GM18907 (cell line): Measurements from ENCODE around the gene UNC5C.

Experiments used
- ATAC-seq: cut with Tn5 transposase; IDR thresholded peaks from one replicate; pipeline ENCODE4 v1.9.1; 2021; ENCODE audit warnings: mild to moderate bottlenecking, moderate library complexity; ENCODE audit not compliant: unreplicated experiment

Gene UNC5C

DNA sequence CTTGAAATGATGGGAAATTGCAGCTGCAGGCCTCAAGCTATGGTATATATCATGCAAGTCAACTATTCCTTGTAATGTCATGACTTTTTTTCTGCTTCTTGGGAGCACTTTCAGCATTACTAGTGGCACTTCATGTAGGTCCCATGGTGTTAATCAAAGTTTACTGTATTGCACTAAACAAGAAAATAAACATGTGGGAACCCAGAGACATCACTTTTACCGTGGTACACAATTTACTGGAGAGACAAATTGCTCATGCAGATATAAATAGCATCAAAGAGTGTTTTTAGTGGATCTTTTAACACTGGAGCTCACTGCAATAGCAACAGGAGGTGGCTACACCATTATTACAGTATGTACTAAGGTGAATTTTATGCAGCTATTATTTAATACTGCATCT, 79.2 kb downstream of the UNC5C start:
- no peak for ATAC-seq

DNA sequence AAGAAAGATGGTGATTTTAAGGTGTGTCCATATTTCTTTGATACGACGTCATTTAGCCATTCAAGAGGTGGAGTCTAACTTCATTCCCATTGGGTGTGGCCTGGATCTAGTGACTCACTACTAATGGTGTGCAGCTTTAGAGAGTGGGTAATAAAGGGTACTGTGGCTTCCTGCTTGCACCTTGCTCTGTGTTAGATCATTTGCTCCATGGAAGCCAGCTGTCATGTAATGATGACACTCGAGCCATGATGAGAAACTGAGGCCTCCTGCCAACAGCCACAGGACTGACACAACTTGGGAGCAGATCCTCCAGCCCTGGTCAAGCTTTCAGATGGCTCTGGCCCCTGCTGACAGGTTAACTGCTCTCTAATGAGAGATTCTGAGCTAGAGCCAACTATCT, 82.0 kb downstream of the UNC5C start:
- no peak for ATAC-seq

DNA sequence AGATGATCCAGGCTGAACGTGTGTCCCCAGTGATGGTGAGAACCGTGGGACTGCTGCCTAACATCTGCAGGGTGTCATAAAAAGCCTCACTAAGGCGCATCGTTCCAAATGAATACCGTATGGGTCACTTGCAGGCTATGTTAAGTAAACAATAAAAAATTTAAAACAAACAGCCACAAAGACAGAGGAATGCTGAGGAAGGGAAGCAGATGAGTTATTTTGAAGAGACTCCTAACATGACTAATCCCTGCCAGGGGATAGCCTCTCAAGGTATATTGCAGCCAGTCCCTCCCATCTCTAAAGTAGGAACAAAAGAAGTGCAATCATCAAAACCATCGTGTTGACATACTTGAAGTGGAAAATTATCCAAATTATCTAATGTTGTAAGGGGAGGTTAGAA, 83.8 kb downstream of the UNC5C start:
- ATAC-seq = no peak

DNA sequence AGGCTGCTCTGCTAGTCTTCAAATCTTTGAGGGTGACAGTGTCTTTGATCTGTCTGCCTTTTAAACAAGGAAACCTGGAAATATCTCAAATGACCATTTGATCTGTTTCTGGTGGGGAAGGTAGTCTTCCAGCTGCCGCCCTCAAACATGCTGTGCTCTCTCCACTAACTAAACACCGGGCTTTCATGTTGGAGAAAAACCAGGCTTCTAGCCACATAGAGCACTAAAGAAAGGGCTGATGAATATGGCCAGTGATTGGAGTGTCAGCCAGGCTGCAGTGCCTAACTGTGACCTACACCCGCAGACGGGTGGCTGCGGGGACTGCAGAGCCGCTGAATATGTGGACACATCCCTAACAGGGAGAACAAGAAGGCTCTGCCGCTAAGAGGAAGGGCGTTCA, 85.9 kb downstream of the UNC5C start:
- ATAC-seq = no peak

DNA sequence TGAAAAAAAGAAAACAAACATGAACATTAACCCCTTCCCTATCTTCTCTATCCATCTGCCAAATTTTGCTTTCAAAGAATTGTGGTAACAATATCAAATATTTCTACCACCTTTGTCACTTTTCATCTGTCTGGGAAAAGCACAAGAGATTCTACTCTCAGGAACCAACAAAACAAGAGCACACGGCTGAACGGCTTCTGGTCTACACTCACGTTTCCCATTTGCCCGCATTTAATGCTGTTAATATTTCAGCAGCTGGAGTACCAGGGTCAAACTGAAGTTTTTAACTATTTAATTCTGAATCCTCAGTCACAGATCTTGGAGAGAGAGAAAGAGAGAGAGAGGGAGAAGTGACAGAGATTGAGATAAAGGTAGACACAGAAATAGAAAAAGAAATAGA, 91.4 kb downstream of the UNC5C start:
- no peak for ATAC-seq

DNA sequence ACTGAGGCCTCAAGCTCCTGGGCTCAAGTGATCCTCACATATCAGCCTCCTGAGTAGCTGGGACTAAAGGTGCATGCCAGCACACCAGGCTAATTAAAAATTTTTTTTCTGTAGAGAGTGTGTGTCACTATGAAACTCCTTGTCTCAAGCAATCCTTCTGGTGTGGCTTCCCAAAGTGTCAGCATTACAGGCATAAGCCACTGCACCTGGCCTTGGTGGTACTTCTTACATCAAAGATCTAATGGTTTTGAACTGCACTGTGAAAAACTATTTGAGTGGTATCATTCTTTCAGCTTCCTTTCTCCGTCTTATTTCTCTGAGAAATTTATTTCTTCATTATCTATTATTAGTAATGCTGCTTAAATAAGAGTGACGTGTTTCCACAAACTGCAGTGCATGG, 98.5 kb downstream of the UNC5C start:
- ATAC-seq = no peak

DNA sequence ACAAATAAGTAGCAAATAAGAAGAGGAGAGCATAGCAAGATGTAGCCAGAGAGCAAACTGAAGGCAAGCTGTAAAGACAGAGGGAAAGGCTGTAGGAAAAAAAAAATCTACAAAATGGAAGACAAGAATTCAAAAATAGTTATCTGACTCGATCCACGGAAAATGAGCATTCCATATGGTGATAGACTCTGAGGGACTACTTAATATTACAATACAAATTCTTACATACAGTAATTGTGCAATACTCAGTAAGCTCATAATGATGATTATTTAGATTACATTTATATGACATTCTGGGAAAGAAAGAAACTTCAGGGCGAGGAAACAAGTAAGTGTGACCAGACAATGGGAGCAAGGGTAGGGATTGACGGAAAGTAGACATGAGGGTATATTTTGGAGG, 102.6 kb downstream of the UNC5C start:
- no peak for ATAC-seq

DNA sequence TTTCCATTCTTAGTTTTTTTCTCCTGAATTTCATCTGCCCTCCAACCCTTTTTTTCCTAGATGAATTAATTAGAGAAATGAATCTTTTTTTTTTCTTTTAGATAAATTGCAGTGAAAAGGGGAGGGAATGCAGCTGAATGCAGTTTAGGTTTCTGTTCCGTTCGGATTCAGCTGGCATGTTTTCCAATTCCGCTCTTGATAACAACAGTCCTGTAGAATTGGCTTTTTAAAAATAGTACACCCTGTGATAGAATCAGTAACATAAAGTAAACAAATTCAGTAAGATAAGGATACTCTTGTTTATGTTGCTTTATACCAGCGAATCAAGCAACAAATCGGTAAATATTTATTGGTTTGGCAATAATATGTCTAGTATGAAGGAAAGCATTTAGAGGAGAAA, 103.5 kb downstream of the UNC5C start:
- ATAC-seq = no peak

DNA sequence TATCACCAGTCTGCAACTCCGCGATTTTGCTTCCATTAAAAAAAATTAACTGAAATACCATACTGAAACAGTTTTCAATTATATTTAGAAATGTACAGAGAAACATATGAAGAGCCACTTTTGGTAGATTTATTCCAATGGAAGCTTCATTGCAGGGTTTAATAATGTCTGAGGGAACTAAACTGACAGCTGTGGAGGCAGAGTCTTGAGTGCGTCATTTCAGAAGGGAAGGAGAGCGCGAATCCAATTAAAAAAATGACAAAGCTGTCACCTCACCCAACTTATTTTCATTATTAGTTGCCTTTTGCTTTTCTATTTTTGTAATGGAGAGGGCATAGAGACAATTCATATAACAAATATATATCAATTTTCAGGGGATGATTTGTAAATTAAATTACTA, 104.0 kb downstream of the UNC5C start:
- no peak for ATAC-seq

DNA sequence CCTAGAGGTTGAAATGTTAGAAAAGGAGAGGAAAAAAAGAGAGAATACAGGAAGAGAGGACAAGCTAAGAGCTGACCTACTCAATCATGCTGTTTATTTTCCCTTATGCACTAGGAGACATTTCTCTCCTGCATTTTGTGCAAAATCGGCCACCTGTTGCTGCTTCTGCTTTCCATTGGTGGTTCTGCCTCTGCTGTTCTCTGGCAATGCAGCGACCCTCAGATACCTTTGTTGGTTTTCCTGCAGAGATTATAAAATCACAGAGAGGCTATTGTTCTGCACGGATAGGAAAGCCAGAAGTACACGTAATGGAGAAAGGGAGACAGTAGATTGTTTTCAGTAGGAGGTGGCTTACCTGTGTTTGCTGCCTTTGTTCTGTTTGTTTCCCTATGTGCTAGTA, 108.9 kb downstream of the UNC5C start:
- ATAC-seq = no peak

DNA sequence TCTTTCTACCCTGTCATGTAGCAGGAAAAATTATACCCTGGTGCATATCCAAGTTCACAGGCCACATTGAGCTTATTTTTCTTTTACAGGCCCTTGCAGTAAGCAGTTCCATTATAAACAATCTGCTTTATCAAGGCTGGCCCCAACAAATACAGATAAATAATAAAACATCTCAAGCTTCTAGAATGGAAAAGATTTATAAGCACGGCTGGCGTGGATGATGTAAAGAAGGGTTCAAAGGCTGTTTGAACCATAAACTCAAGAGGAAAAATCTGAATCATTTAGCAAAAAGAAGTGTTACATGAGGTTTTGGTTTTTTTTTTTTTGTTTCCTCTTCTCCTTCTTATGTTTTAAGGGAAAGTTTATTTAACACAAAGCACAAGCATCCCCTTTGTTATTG, 109.7 kb downstream of the UNC5C start:
- ATAC-seq = no peak

DNA sequence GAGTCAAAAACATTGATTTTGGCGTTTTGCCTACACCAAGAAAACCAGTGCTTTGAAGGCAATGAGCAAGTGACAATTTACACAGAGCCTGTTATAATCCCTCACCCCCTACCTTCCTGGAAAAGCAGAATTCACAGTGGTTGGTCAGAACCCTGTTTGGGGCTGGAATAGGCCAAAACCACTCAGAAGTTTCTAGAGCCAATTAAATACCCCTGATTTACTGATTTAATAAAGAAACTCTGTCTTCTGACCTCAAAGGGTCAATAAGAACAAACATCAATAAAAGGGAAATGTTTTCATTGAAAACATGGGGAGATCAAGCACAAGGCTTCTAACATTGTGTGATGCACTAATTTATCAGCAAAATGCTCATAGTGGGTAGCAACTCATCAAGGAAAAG, 116.3 kb downstream of the UNC5C start:
- ATAC-seq = no peak

DNA sequence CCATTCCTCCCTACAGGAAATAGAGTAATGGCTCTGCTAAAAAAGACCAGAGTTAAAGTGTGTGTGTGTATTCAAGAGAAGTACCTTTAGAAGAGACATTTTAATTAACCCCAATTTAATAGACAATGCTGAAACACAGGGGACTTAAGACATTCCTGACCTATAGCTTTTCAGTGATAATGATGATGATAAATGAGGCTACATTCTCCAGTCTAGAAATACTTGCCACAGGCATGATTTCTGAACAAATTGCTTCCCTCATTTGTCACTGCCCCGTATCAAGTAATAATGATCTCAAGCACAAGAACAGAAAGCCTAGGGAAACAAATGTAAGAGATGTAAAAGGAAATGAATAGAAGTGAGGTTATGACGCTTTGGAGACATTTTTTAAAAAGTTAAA, 117.1 kb downstream of the UNC5C start:
- ATAC-seq = no peak

DNA sequence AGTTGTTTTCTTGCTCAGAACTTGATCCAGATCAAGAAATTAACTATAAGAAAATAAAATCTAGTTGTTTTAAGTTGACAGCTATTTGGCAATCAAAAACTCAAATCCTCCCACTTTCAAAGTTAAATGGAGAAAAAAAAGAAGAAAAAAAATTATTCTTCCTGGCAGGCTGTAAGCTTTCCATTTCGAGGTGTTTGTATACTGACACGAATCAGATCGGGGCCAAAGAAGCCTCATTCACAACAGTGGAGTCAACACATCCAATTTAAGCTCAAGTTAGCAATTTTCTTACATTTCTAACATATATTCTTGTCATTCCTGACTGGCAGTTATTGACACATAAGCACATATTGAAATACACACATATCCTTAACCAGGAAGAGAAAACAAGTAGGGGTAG, 119.4 kb downstream of the UNC5C start:
- no peak for ATAC-seq

DNA sequence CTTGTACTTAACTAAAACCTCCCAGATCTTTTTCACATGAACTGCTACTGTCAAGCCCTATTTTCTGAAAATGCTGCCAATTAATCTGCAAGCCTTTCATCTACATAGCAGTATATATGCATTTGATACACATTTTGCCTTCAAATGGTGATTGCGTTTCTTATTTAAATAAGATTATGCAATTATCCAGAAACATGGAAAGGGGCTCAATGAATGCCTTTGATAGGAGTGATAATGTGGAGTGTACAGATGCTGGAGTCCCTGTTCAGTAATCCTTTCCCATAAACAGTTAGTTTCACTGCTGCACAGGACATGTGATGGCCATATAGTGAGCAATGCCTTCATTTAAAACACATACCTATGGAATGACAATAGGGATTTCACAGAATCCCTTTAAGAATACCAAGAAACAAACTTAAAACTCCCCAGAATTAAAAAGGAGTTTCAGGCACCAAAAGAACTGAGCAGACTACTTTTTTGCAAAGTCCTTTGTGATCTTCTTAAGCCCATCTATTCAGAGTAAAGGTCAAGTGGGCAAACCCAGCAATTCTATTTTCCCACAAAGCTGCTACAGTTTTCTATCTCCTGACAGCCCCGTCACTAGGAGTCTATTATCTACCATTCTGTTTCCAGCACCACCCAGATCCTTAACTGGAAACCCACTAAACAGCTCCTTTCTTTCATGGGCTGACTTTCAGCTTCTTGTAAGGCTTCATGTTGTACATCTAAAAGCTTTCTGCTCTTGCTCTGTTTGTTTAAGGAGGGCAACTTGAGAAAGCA, 120.3 kb downstream of the UNC5C start:
- no peak for ATAC-seq

DNA sequence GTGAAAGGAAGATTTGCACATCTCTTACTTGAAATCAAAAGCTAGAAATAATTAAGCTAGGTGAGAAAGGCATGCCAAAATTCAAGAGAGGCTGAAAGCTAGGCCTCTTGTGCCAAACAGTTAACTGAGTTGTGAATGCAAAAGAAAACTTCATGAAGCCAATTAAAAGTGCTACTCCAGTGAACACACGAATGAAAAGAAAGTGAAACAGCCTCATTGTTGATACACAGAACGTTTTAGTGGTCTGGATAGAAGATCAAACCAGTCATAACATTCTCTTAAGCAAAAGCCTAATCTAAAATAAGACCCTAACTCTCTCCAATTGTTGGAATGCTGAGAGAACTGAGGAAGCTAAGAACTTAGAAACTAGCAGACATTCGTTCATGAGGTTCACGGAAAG, 122.3 kb downstream of the UNC5C start:
- no peak for ATAC-seq

DNA sequence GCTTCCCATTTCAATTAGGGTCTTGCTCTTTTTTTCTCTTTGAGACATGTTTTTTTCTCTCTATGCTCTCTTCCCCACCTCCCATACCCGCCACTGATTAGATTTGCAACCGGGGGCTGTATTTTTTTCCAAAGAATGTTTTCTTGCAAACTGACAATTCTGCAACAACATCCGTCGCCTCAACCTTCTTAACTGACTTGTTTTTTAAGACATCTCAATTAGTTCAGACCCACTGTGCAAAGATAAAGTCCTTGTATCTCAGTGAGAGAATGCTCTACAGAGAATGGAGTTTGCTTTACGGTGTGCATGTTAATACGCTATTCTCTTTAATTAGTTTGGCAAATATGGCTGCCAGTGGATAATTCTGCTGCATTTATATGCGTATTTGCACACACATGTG, 126.3 kb downstream of the UNC5C start:
- ATAC-seq = no peak

DNA sequence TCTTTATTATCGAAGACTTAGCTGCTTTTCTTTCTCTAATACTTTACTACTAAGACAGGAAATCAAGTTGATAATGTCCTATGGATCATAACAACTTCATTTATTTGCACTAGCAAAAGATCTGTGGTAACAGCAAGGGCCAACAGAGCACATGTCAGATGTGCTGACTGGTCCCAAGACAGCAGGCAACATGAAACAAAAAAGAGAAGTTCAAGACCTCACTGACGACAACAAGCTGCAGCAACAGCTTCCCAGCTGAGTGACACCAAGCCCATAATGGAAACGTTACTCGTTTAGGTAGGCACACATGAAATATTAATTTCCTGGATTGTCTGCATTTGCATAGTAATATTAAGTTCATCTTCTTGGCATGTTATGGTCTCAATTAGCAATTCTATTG, 126.9 kb downstream of the UNC5C start:
- ATAC-seq = no peak

DNA sequence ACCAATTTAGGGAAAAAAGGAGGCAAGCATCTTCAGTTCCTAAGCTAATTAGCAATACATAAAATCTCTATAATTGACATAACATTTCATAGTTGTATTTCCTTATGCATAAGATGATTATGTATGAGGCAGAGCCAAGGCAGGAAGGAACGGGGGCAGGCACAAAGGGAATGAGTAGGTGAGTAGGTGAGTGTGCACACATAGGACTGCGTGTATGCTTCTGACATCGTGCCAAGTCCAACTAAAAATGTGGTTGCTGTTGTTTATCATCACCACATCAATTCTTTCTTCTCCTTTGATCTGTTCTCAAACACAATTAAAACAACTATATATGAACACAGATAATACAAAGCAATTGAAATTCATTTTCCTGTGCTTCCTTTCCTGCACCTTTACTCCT, 131.2 kb downstream of the UNC5C start:
- no peak for ATAC-seq

DNA sequence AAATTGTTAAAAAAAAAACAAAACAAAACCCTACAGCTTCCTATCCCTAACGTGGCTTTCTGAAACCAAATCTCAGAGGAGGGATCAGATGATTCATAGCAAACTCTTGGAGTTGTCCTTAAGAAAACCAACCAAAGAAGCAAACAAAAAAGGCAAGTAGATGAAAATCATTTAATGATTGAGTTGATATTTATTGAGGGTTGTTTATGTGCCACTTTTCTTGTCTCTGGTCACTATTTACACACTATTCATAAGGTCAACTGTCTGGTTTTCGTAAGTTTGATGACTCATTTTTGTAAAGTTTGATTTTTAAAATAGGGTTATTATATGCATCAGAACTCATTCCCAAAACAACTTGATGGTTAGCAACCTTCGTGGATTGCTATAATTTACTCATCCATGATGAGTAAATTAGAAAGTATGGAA, 133.4 kb downstream of the UNC5C start:
- ATAC-seq = no peak

DNA sequence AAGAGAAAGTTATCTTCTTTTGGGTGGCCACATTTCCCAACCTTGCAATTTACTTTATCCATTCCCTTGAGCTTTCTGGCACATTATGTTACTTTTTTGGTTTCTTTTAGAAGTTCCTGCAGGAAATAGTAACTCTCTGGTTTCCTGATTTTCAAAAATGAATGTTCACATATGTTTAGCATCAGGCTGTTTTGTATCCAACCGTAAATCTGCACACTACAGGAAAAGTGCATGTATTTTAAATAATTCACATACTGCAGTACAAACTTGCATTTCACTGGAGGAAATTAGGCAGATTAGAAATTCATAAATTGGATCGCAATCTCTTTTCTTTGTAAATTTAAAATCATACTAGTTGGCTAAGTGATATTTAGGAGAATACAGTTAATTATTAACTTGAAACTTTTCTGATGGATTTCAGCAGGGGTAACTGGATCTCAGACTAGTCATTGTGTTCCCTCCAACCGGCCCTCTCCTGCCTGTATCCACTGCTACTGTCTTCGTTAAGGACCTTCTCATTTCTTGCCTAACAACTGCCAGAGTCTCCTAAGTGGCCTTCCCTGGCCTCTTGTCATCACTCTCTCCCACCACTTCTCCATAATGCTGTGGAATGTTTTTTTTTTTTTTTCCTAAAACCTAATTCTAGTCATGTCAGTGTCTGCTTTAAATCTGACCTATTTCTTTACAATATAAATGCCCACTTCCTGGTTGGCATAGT, 137.2 kb downstream of the UNC5C start:
- ATAC-seq = no peak

DNA sequence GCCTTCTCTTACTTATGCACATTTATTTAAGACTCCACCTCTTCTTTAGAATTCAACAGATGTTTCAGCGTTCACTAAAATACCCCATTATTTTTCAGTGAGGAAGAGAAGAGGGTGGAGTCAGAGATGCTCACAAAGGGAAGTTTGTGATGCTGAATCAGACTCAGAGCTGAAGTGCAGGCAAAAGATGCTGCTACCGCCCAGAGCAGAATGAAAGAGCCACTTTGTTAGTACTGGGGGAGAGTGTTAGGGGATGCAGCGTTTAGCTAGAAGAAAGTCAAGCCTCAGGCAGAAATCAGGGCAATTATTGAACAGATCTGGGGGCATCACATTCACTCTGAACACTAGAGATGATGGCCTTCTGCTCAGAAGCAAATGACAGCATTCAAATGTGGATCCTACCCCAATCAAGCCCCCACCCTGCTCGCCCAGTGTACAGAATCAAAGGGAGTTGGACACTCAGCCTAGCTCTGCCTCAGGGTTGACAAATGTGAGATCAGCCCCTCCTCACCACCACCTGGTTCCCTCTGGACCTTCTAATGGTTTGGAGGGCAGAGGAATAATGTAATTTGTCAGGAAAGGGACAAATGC, 138.3 kb downstream of the UNC5C start:
- no peak for ATAC-seq
